Caco-2 (cell line): Measurements from ENCODE around the gene STRADB. TPM values are rescaled to one million over a fixed set of nuclear protein-coding genes. Genes with fewer than 3 reads are reported as not detected.
"Not testable (repeated sequence)": the region's sequence is repeated elsewhere in the genome, so short reads cannot be mapped to it uniquely, and the experiment has no call there.

Experiments
- BruUV-seq: library from RNA; stranded (reverse); fragments of 400-500 nt; replicated peaks from 2 replicates; lab custom pipeline; 2021; lab: Mats Ljungman, UMichigan
- CTCF ChIA-PET: fragments of 300-600 bp; sonication (Branson Sonifier 250); formaldehyde crosslinking; loops from one replicate; lab custom pipeline; 2022; ENCODE audit warnings: antibody characterized with exemption; lab: Charles Lee
- POLR2A ChIA-PET: fragments of 300-600 bp; sonication (Branson Sonifier 250); formaldehyde crosslinking; loops from one replicate; lab custom pipeline; 2022; ENCODE audit warnings: antibody characterized with exemption; lab: Charles Lee
- DNase-seq, 2 experiments: peaks; one replicate each; pipeline versions ENCODE4 v3.0.0 to v3.0.0-alpha.2; 2020 to 2022
- H3K27me3 ChIP-seq: replicated peaks from 2 replicates; pipeline ENCODE4 v1.6.0; 2011; ENCODE audit warnings: low read length; ENCODE audit not compliant: control insufficient read depth, insufficient read depth
- H3K36me3 ChIP-seq: 2 replicates; pipeline ENCODE4 v1.5.1; 2011; ENCODE audit warnings: low read length; ENCODE audit not compliant: control insufficient read depth, insufficient read depth
- H3K4me1 ChIP-seq: fragments of 250-450 bp; sonication (Bioruptor Pico); 2 replicates; pipeline ENCODE4 v1.5.1; 2020; ENCODE audit warnings: mild to moderate bottlenecking
- H3K4me3 ChIP-seq: 2 replicates; pipeline ENCODE4 v1.5.1; 2011; ENCODE audit warnings: low read depth, mild to moderate bottlenecking, control low read depth, low read length
- H3K9me3 ChIP-seq: fragments of 250-450 bp; sonication (Bioruptor Pico); 2 replicates; pipeline ENCODE4 v1.5.1; 2020; ENCODE audit warnings: mild to moderate bottlenecking, moderate library complexity
- H3K27ac Mint-ChIP-seq: one replicate; pipeline ENCODE4 v1.8.0; 2022; ENCODE audit warnings: mixed read lengths; ENCODE audit not compliant: unreplicated experiment
- H3K27me3 Mint-ChIP-seq: one replicate; pipeline ENCODE4 v1.8.0; 2022; ENCODE audit warnings: mixed read lengths; ENCODE audit not compliant: insufficient read depth, unreplicated experiment
- H3K36me3 Mint-ChIP-seq: one replicate; pipeline ENCODE4 v1.8.0; 2022; ENCODE audit warnings: mild to moderate bottlenecking, mixed read lengths; ENCODE audit not compliant: insufficient read depth, unreplicated experiment
- H3K4me1 Mint-ChIP-seq: one replicate; pipeline ENCODE4 v1.8.0; 2022; ENCODE audit warnings: low read depth, mixed read lengths; ENCODE audit not compliant: unreplicated experiment
- H3K4me3 Mint-ChIP-seq: one replicate; pipeline ENCODE4 v1.8.0; 2022; ENCODE audit warnings: mild to moderate bottlenecking, moderate library complexity, mixed read lengths; ENCODE audit not compliant: unreplicated experiment
- H3K9me3 Mint-ChIP-seq: one replicate; pipeline ENCODE4 v1.8.0; 2022; ENCODE audit warnings: mixed read lengths; ENCODE audit not compliant: unreplicated experiment
- intact Hi-C: fragments of 100-400 bp; cut with micrococcal nuclease; formaldehyde crosslinking; loops from one replicate; pipeline ENCODE4 v1.10.0; 2022; ENCODE audit not compliant: unreplicated experiment
- total RNA-seq: library from RNA; stranded (reverse); gene quantifications from 2 replicates; pipeline ENCODE4 v1.2.3, GENCODE V29; 2022
- TF ChIP-seq, protein P1 (sequence below), 2 experiments: fragments of 200-600 bp in 1 of 2; IDR thresholded peaks; 1 replicate in 1 of 2; 2 replicates in 1 of 2; pipeline versions ENCODE4 v1.5.1 to v1.8.0; 2011 to 2022; ENCODE audit warnings: antibody characterized with exemption in 1 of 2, control low read depth in 1 of 2, inconsistent platforms in 1 of 2, low read depth in 1 of 2, low read length in 1 of 2, mild to moderate bottlenecking in 1 of 2, moderate library complexity in 1 of 2; ENCODE audit not compliant: insufficient read depth in 1 of 2, severe bottlenecking in 1 of 2, unreplicated experiment in 1 of 2

STRADB gene
- total RNA-seq, 1 experiment from 2014 or later: 49.0 TPM

DNA sequence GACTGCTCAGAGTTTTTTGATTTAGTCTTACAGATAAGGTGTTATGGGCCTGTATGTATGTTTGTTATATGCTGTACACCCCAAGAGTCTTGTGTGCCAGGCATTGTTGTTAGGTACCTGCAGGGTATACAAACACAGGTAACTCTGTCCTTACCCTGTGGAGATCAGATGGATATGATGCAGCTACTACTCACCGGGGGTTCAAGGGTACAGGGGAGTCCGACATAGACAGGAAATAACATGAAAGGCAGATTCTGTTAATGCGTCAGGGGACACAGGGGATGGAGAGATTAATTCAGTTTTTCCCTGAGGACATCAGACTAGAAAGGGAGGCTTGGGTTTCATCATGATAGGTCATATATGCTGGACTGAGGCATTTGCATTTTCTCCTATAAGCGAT lies 31.6 kb upstream of the STRADB start:
- Mint-ChIP-seq H3K27me3 (no peaks in the 10 kb centered on the region), H3K27ac (no peak overlapping the region), H3K9me3 (no peaks in the 10 kb centered on the region), H3K4me1 (no peaks in the 10 kb centered on the region), H3K4me3 (no peak overlapping the region), H3K36me3 (peaks cover 5% of the 10 kb centered on the region)
- H3K4me1 ChIP-seq: peaks cover 8% of the 10 kb centered on the region
- no peaks in the 10 kb centered on the region for H3K27me3 ChIP-seq
- TF ChIP-seq, protein P1, sequence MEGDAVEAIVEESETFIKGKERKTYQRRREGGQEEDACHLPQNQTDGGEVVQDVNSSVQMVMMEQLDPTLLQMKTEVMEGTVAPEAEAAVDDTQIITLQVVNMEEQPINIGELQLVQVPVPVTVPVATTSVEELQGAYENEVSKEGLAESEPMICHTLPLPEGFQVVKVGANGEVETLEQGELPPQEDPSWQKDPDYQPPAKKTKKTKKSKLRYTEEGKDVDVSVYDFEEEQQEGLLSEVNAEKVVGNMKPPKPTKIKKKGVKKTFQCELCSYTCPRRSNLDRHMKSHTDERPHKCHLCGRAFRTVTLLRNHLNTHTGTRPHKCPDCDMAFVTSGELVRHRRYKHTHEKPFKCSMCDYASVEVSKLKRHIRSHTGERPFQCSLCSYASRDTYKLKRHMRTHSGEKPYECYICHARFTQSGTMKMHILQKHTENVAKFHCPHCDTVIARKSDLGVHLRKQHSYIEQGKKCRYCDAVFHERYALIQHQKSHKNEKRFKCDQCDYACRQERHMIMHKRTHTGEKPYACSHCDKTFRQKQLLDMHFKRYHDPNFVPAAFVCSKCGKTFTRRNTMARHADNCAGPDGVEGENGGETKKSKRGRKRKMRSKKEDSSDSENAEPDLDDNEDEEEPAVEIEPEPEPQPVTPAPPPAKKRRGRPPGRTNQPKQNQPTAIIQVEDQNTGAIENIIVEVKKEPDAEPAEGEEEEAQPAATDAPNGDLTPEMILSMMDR (IDR thresholded peaks at IDR 0.05; ENCODE audit: insufficient read depth in 1 of 2, low read depth in 1 of 2, low read length in 1 of 2, severe bottlenecking in 1 of 2, unreplicated experiment in 1 of 2): no peak
- intact Hi-C loops: loop anchor here (10.0 kb wide), 2 partner anchors 225 to 295 kb away; partner anchors contain the start of gene TMEM237
- DNase-seq: no peak
- CTCF ChIA-PET: no interaction called here
- H3K36me3 ChIP-seq: no peaks in the 10 kb centered on the region
- POLR2A ChIA-PET: no interaction called here
- no TSS peak for BruUV-seq
- no peak overlapping the region for H3K4me3 ChIP-seq
- no peaks in the 10 kb centered on the region for H3K9me3 ChIP-seq

DNA sequence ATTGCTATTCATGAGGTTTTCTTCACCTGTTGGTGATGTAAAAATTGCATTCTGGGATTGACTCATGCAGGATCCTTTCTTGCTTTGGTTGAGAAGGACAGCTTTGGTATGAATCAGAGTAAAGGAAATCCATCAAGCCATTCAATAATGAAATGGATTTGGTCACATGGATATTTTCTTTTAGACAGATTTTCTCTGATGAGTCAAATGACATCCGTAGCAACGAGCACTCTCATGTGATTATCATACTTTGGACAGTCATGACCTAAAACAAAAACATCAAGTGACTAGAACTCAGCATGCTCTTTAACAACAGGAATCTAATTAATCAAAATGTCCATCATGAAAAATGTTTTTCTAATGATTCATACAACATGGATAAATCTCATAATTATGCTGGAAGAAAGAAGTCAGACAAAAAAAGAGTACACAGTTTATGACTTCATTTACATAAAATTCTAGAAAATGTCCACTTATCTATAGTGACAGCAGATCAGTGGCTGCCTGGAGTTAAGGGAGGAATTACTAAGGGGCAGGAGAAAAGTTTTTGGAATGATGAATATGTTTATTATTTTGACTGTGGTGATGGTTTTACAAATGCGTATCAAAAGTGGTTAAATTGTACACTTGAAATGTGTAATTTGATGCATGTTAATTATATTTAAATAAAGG lies 31.0 kb upstream of the STRADB start:
- Mint-ChIP-seq H3K4me1 (no peaks in the 10 kb centered on the region), H3K36me3 (peaks cover 5% of the 10 kb centered on the region), H3K27ac (no peak overlapping the region), H3K27me3 (no peaks in the 10 kb centered on the region), H3K4me3 (no peak overlapping the region), H3K9me3 (no peaks in the 10 kb centered on the region)
- no peaks in the 10 kb centered on the region for H3K9me3 ChIP-seq
- no peaks in the 10 kb centered on the region for H3K36me3 ChIP-seq
- no TSS peak for BruUV-seq
- no peak for DNase-seq
- H3K4me3 ChIP-seq: no peak overlapping the region
- CTCF ChIA-PET: no interaction called here
- TF ChIP-seq, protein P1 (IDR thresholded peaks at IDR 0.05; ENCODE audit: insufficient read depth in 1 of 2, low read depth in 1 of 2, low read length in 1 of 2, severe bottlenecking in 1 of 2, unreplicated experiment in 1 of 2): no peak
- POLR2A ChIA-PET: no interaction called here
- no peaks in the 10 kb centered on the region for H3K27me3 ChIP-seq
- peaks cover 3% of the 10 kb centered on the region for H3K4me1 ChIP-seq
- intact Hi-C loops: no loop called here

DNA sequence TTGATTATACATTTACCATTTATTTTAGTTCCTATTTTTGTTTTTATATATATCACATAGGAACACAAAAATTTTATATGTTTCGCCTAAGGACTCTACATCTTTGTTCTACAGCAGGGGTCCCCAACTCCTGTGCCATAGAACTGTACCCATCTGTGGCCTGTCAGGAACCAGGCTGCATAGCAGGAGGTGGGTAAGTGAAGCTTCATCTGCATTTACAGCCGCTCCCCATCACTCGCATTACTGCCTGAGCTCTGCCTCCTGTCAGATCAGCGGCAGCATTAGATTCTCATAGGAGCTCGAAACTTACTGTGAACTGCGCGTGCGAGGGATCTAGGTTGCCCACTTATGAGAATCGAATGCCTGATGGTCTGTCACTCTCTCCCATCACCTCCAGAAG lies 25.6 kb upstream of the STRADB start:
- H3K9me3 Mint-ChIP-seq: peaks cover 10% of the 10 kb centered on the region
- no TSS peak for BruUV-seq
- H3K4me3 Mint-ChIP-seq: no peak overlapping the region
- no peaks in the 10 kb centered on the region for H3K36me3 ChIP-seq
- H3K4me1 ChIP-seq: no peaks in the 10 kb centered on the region; the same call in 1 of the 2 replicates
- CTCF ChIA-PET: no interaction called here
- intact Hi-C loops: no loop called here
- no peaks in the 10 kb centered on the region for H3K4me1 Mint-ChIP-seq
- H3K4me3 ChIP-seq: no peak overlapping the region
- H3K27me3 Mint-ChIP-seq: no peaks in the 10 kb centered on the region
- POLR2A ChIA-PET: no interaction called here
- H3K27ac Mint-ChIP-seq: no peak overlapping the region
- H3K36me3 Mint-ChIP-seq: no peaks in the 10 kb centered on the region
- no peaks in the 10 kb centered on the region for H3K27me3 ChIP-seq
- DNase-seq: no peak
- TF ChIP-seq, protein P1 (IDR thresholded peaks at IDR 0.05; ENCODE audit: insufficient read depth in 1 of 2, low read depth in 1 of 2, low read length in 1 of 2, severe bottlenecking in 1 of 2, unreplicated experiment in 1 of 2): no peak
- no peaks in the 10 kb centered on the region for H3K9me3 ChIP-seq

DNA sequence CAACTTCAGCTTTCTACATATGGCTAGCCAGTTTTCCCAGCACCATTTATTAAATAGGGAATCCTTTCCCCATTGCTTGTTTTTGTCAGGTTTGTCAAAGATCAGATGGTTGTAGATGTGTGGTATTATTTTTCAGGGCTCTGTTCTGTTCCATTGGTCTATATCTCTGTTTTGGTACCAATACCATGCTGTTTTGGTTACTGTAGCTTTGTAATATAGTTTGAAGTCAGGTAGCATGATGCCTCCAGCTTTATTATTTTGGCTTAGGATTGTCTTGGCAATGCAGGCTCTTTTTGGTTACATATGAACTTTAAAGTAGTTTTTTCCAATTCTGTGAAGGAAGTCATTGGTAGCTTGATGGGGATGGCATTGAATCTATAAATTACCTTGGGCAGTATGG lies 23.2 kb upstream of the STRADB start:
- H3K36me3 ChIP-seq, H3K9me3 Mint-ChIP-seq, H3K27me3 ChIP-seq, H3K4me3 ChIP-seq, H3K9me3 ChIP-seq, H3K27ac Mint-ChIP-seq, H3K4me1 Mint-ChIP-seq, CTCF ChIA-PET, BruUV-seq, POLR2A ChIA-PET, H3K27me3 Mint-ChIP-seq, H3K36me3 Mint-ChIP-seq, DNase-seq, intact Hi-C loops, H3K4me3 Mint-ChIP-seq: not testable (repeated sequence)
- peaks cover 12% of the 10 kb centered on the region for H3K4me1 ChIP-seq

DNA sequence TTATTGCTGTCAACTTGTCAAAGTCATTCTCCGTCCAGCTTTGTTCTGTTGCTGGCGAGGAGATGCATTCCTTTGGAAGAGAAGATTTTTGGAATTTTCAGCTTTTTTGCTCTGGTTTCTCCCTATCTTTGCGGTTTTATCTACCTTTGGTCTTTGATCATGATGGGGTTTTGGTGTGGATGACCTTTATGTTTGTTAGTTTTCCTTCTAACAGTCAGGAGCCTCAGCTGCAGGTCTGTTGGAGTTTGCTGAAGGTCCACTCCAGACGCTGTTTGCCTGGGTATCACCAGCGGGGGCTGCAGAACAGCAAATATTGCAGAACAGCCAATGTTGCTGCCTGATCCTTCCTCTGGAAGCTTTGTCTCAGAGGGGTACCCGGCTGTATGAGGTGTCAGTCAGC lies 21.7 kb upstream of the STRADB start:
- H3K36me3 ChIP-seq, H3K4me1 Mint-ChIP-seq, H3K36me3 Mint-ChIP-seq, H3K4me3 Mint-ChIP-seq, H3K9me3 Mint-ChIP-seq, H3K9me3 ChIP-seq, POLR2A ChIA-PET, DNase-seq, H3K27me3 Mint-ChIP-seq, intact Hi-C loops, CTCF ChIA-PET, H3K4me3 ChIP-seq, BruUV-seq, H3K27ac Mint-ChIP-seq, H3K27me3 ChIP-seq: not testable (repeated sequence)
- peaks cover 18% of the 10 kb centered on the region for H3K4me1 ChIP-seq
